Measurements from ENCODE around the gene SLC9A3.

The SLC9A3 gene

GRCh38 chr5:522899-523440, 1.3 kb downstream of the SLC9A3 start:
- FAIRE-seq (no peak), DNase-seq (ENCODE audit: insufficient read length, low spot score) (no peak)
- no peak for TF ChIP-seq CTCF (IDR thresholded peaks at IDR 0.05; ENCODE audit: insufficient read depth, missing control alignments)

GRCh38 chr5:522116-522515, 2.1 kb downstream of the SLC9A3 start:
- TF ChIP-seq CTCF (IDR thresholded peaks at IDR 0.05; ENCODE audit: insufficient read depth, missing control alignments) = no peak
- FAIRE-seq = no peak
- no peak for DNase-seq (ENCODE audit: insufficient read length, low spot score)

GRCh38 chr5:521680-522079, 2.6 kb downstream of the SLC9A3 start:
- no peak for TF ChIP-seq CTCF (IDR thresholded peaks at IDR 0.05; ENCODE audit: insufficient read depth, missing control alignments)
- no peak for FAIRE-seq
- no peak for DNase-seq (ENCODE audit: insufficient read length, low spot score)

- FAIRE-seq = no peak
- DNase-seq (ENCODE audit: insufficient read length, low spot score) = no peak
- no peak for TF ChIP-seq CTCF (IDR thresholded peaks at IDR 0.05; ENCODE audit: insufficient read depth, missing control alignments)
Measured at GRCh38 chr5:520850-521226, 3.4 kb downstream of the SLC9A3 start.

- DNase-seq (ENCODE audit: insufficient read length, low spot score) (no peak), FAIRE-seq (no peak)
Measured at GRCh38 chr5:520196-520849, 3.9 kb downstream of the SLC9A3 start.

GRCh38 chr5:518721-519120, 5.5 kb downstream of the SLC9A3 start:
- no peak for DNase-seq (ENCODE audit: insufficient read length, low spot score)
- no peak for FAIRE-seq
- no peak for TF ChIP-seq CTCF (IDR thresholded peaks at IDR 0.05; ENCODE audit: insufficient read depth, missing control alignments)

More at GRCh38 chr5:520196-520849, 3.9 kb downstream of the SLC9A3 start:
- TF ChIP-seq CTCF (IDR thresholded peaks at IDR 0.05; ENCODE audit: insufficient read depth, missing control alignments) = no peak

- no peak for TF ChIP-seq CTCF (IDR thresholded peaks at IDR 0.05; ENCODE audit: insufficient read depth, missing control alignments)
- no peak for DNase-seq (ENCODE audit: insufficient read length, low spot score)
- no peak for FAIRE-seq
Measured at GRCh38 chr5:517535-518100, 6.6 kb downstream of the SLC9A3 start.
